ENCODE results near the gene PCDH9.

- TF ChIP-seq CTCF (conservative IDR thresholded peaks at IDR 0.05 in 1 of 2, IDR thresholded peaks at IDR 0.05 in 1 of 2; ENCODE audit: extremely low read depth in 1 of 2, insufficient read depth in 1 of 2, low read depth in 1 of 2, low read length in 2 of 2) (no peak), EZH2 (IDR thresholded peaks at IDR 0.05; ENCODE audit: borderline replicate concordance, low read length) (no peak)
These were observed 569.7 kb downstream of the PCDH9 start for GRCh38 chr13:66660468-66660813.

Measured in mammary epithelial cell (primary cell).